Endothelial cell of umbilical vein (primary cell): ENCODE results near the gene SMOC2.

Experiments
- EZH2 ChIP-seq: IDR thresholded peaks from 2 replicates; pipeline ENCODE4 v1.6.1; 2012; ENCODE audit warnings: borderline replicate concordance, low read depth, mild to moderate bottlenecking, moderate library complexity, low read length, inconsistent platforms; ENCODE audit not compliant: severe bottlenecking
- FOS ChIP-seq: IDR thresholded peaks from 2 replicates; pipeline ENCODE4 v1.6.1; 2011; ENCODE audit warnings: mild to moderate bottlenecking, low read length, moderate library complexity, borderline replicate concordance; ENCODE audit not compliant: insufficient read depth
- MYC ChIP-seq: IDR thresholded peaks from one replicate; pipeline ENCODE4 v1.6.1; 2011; ENCODE audit warnings: mild to moderate bottlenecking, low read depth, low read length
- POLR2A ChIP-seq: IDR thresholded peaks from 2 replicates; pipeline ENCODE4 v1.6.1; 2012; ENCODE audit warnings: low read depth, mild to moderate bottlenecking, control low read depth, low read length
- POLR2AphosphoS5 ChIP-seq: IDR thresholded peaks from 2 replicates; pipeline ENCODE4 v1.6.1; 2012; ENCODE audit warnings: low read depth, mild to moderate bottlenecking, control low read depth, low read length, moderate library complexity; ENCODE audit not compliant: insufficient read depth
- TF ChIP-seq, protein P1 (sequence below): IDR thresholded peaks from 2 replicates; pipeline ENCODE4 v1.6.1; 2011; ENCODE audit not compliant: insufficient read depth, insufficient read length
- TF ChIP-seq, protein P2 (sequence below), 2 donors: IDR thresholded peaks; 1 replicate in 1 of 2; 2 replicates in 1 of 2; pipeline ENCODE4 v1.5.1; 2011; ENCODE audit warnings: low read length in 2 of 2, mild to moderate bottlenecking in 2 of 2, moderate library complexity in 2 of 2, control low read depth in 1 of 2, inconsistent platforms in 1 of 2, low read depth in 1 of 2; ENCODE audit not compliant: insufficient read depth in 1 of 2; ENCODE audit errors: extremely low read depth in 1 of 2

DNA sequence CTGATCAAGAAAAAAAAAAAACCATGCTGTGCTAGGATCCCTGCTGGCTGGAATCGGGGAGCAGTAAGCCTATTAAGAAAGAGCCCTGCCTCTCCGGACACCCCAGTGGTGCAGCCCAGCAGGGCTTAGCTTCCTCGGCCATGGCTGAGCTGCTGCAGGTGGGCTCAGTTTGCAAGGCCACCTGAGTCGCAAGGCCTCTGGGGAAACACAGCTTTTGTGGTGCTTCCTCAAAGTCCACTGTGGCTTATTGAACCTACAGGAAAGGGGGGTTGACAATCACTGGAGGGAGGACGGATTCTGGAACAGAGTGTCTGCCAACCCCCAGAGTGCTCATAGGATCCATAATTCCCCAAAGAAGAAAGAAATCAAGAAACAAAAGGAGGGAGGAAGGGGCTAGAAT, 240.8 kb downstream of the SMOC2 start:
- TF ChIP-seq POLR2A (no peak), FOS (no peak), EZH2 (no peak), MYC (no peak), POLR2AphosphoS5 (no peak)
- TF ChIP-seq, protein P1, sequence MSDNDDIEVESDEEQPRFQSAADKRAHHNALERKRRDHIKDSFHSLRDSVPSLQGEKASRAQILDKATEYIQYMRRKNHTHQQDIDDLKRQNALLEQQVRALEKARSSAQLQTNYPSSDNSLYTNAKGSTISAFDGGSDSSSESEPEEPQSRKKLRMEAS: no peak
- TF ChIP-seq, protein P2, sequence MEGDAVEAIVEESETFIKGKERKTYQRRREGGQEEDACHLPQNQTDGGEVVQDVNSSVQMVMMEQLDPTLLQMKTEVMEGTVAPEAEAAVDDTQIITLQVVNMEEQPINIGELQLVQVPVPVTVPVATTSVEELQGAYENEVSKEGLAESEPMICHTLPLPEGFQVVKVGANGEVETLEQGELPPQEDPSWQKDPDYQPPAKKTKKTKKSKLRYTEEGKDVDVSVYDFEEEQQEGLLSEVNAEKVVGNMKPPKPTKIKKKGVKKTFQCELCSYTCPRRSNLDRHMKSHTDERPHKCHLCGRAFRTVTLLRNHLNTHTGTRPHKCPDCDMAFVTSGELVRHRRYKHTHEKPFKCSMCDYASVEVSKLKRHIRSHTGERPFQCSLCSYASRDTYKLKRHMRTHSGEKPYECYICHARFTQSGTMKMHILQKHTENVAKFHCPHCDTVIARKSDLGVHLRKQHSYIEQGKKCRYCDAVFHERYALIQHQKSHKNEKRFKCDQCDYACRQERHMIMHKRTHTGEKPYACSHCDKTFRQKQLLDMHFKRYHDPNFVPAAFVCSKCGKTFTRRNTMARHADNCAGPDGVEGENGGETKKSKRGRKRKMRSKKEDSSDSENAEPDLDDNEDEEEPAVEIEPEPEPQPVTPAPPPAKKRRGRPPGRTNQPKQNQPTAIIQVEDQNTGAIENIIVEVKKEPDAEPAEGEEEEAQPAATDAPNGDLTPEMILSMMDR (IDR thresholded peaks at IDR 0.05; ENCODE audit: extremely low read depth in 1 of 2, insufficient read depth in 1 of 2, low read depth in 1 of 2, low read length in 2 of 2): no peak
